Non-pigmented ciliary epithelial cell (primary cell): ENCODE results near the gene CD248.
A peak's percentile ranks its signal among the peaks of the same experiment; 100 is the strongest.

ENCODE experiments used
- DNase-seq: peaks from one replicate; pipeline ENCODE4 v3.0.0-alpha.2; 2010; ENCODE audit warnings: low read depth

CD248 gene

GRCh38 chr11:66275984-66276612 is 40.7 kb downstream of the CD248 start:
- DNase-seq, result no peak

DNA sequence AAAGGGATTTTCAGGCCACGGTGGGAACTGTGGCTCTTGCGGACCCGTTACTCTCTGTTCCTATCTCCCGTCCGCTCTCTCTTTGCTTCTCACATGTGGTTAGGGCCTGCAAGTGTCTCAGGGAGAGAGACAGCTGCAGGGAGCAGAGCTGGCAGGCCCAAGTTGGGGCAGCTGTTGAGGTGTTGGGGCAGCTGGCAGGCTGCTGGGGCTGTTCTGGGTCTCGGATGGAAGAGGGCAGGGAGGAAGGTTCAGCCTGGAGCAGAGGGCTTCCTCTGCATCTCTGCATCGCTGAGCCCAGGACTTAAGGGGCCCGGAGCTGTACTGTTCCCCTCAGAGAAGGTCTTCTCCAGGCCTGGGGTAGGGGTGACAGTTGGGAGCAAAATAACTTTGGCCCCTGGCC is 41.4 kb downstream of the CD248 start:
- DNase-seq, result no peak

- no peak for DNase-seq
Observed at GRCh38 chr11:66274219-66274618, 42.6 kb downstream of the CD248 start.

GRCh38 chr11:66272596-66272995 is 44.2 kb downstream of the CD248 start:
- no peak for DNase-seq

DNA sequence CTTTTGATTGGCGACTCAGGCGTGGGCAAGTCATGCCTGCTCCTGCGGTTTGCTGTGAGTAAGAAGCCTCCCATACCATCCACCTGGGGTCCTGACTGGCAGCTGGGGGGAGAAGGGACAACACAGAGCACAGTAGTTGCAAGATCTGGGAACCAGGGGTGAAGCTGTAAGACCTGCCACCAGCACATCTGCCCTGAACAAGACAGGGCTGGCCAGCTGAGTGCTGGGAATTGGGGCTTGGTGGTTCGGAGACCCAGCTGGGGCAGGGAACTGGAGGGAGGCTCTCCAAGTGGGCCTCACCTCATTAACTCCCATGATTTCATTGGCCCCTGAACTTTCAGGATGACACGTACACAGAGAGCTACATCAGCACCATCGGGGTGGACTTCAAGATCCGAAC is 45.0 kb downstream of the CD248 start:
- no peak for DNase-seq

- DNase-seq, result no peak
Observed at GRCh38 chr11:66268952-66269905, 47.6 kb downstream of the CD248 start.

DNA sequence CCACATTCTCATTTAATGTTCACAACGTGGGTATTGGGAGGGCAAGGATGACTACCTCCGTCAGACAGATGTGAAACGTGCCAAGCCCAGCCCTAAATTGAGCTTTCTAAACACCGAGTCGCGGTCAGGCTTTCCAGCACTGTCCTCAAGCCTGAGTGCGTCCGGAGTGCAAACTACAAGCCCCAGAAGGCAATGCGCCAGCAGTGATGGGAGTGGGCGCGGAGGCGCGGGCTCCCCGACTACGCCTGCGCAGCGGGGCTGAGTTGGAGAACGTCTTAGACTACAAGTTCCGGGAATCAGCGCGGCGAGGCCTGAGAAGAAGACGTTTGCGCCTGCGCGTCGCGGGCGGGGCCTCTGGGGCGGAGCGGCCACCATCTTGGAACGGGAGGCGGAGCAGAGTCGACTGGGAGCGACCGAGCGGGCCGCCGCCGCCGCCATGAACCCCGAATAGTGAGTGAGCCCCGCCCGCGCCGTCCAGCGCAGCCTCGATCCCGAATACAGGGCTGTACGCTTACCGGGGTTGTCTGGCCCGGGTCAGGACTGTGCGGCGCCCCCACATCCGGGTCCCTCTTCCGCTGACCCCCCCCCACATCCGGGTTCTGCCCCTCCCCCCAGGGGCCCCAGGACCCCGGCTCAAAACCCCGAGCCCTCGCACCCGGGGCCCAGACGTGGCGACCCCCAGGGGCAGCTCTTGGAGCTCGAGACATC is 48.4 kb downstream of the CD248 start, which contains the start of gene RAB1B:
TSS of gene RAB1B (plus strand) at position 396 of the 708 bp plus-strand sequence. CDS start at position 437, 41 bp downstream.
- peak; percentile 95 for DNase-seq

- DNase-seq, result peak; percentile 30
Observed at GRCh38 chr11:66267379-66268243, 49.2 kb downstream of the CD248 start.

- no peak for DNase-seq
Observed at GRCh38 chr11:66267039-66267378, 49.8 kb downstream of the CD248 start.

DNA sequence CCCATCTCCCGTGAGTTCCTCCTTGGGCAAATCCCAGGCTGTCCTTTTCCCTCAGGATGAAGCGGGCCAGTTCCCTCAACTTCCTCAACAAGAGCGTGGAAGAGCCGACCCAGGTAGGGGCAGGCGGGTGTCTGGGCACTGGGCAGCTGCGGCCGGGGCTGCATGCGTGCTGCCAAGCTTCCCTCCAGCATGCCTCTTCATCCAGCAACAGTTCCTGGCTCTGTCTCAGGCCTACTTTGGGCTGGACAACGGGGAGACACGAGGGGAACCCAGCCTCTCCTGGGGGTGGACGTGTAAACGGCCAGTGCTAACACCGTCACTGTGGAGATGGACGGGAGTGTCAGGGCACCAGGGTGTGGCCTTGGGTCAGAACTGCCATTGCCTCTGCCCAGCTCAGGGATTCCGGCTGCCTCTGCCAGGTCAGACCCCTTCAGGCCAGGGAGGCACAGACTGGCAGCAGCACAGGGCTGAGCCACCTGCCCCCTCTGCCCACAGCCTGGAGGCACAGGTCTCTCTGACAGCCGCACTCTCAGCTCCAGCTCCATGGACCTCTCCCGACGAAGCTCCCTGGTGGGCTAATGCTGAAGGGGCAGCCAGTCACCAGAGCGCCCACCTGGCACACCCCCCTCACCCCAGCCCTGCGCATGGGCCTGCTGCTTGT is 50.3 kb downstream of the CD248 start:
- no peak for DNase-seq

- DNase-seq, result no peak
Observed at GRCh38 chr11:66265531-66266377, 51.1 kb downstream of the CD248 start.

- no peak for DNase-seq
Observed at GRCh38 chr11:66264914-66265313, 51.9 kb downstream of the CD248 start.
